Liver (tissue), 9 donors: ENCODE measurements around the gene TRIO. TPM values are rescaled to one million over a fixed set of nuclear protein-coding genes. Genes with fewer than 3 reads are reported as not detected.
A peak's percentile ranks its signal among the peaks of the same experiment; 100 is the strongest.

ENCODE experiments used
- DNase-seq: peaks from one replicate; pipeline ENCODE4 v3.0.0-alpha.2; 2017; ENCODE audit warnings: low spot score
- H3K27ac ChIP-seq, 2 donors: one replicate each; pipeline ENCODE4 v1.7.0; 2013; ENCODE audit warnings: inconsistent platforms in 2 of 2, low read length in 2 of 2, control low read depth in 1 of 2, low read depth in 1 of 2, mild to moderate bottlenecking in 1 of 2
- H3K27me3 ChIP-seq, 4 donors: one replicate each; pipeline versions ENCODE4 v1.6.1 to v1.7.0; 2013; ENCODE audit warnings: low read length in 3 of 4, inconsistent platforms in 1 of 4, mild to moderate bottlenecking in 1 of 4, moderate library complexity in 1 of 4; ENCODE audit not compliant: control insufficient read depth in 4 of 4, insufficient read depth in 4 of 4
- H3K36me3 ChIP-seq, 4 donors: one replicate each; pipeline versions ENCODE4 v1.6.1 to v1.7.0; 2013; ENCODE audit warnings: low read length in 3 of 4, mild to moderate bottlenecking in 3 of 4, low read depth in 1 of 4, moderate library complexity in 1 of 4; ENCODE audit not compliant: control insufficient read depth in 4 of 4, insufficient read depth in 3 of 4
- H3K4me1 ChIP-seq, 4 donors: one replicate each; pipeline versions ENCODE4 v1.6.1 to v1.7.0; 2013; ENCODE audit warnings: low read length in 3 of 4, mild to moderate bottlenecking in 3 of 4, moderate library complexity in 1 of 4; ENCODE audit not compliant: control insufficient read depth in 4 of 4, insufficient read depth in 4 of 4
- H3K4me3 ChIP-seq, 3 donors: one replicate each; pipeline versions ENCODE4 v1.6.1 to v1.7.0; 2013; ENCODE audit warnings: low read length in 3 of 3, control low read depth in 1 of 3, low read depth in 1 of 3, mild to moderate bottlenecking in 1 of 3
- H3K9ac ChIP-seq, 2 donors: one replicate each; pipeline ENCODE4 v1.7.0; 2013; ENCODE audit warnings: low read length in 2 of 2, mild to moderate bottlenecking in 2 of 2, moderate library complexity in 2 of 2, control low read depth in 1 of 2, low read depth in 1 of 2
- H3K9me3 ChIP-seq, 4 donors: one replicate each; pipeline versions ENCODE4 v1.6.1 to v1.7.0; 2013; ENCODE audit warnings: low read length in 3 of 4; ENCODE audit not compliant: control insufficient read depth in 4 of 4
- ATF3 ChIP-seq: IDR thresholded peaks from 2 replicates; pipeline ENCODE4 v1.6.1; 2016; ENCODE audit warnings: antibody characterized with exemption
- CTCF ChIP-seq: fragments of 150-350 bp; IDR thresholded peaks from 2 replicates; pipeline ENCODE4 v1.5.1; 2017; ENCODE audit warnings: improper control_type of control experiment, low read depth, low read length; ENCODE audit not compliant: missing input control
- EGR1 ChIP-seq, 2 donors: IDR thresholded peaks; 2 replicates each; pipeline ENCODE4 v1.6.1; 2016 to 2018; ENCODE audit warnings: antibody characterized with exemption in 2 of 2, low read depth in 2 of 2
- FOXA1 ChIP-seq: IDR thresholded peaks from 2 replicates; pipeline ENCODE4 v1.6.1; 2016; ENCODE audit warnings: antibody characterized with exemption
- FOXA2 ChIP-seq: IDR thresholded peaks from 2 replicates; pipeline ENCODE4 v1.6.1; 2016; ENCODE audit warnings: antibody characterized with exemption
- GABPA ChIP-seq, 2 donors: IDR thresholded peaks in 1 of 2; conservative IDR thresholded peaks in 1 of 2; 2 replicates each; pipeline ENCODE4 v1.6.1; 2016; ENCODE audit warnings: antibody characterized with exemption in 2 of 2, mild to moderate bottlenecking in 1 of 2, moderate library complexity in 1 of 2
- HNF4A ChIP-seq, 2 donors: conservative IDR thresholded peaks; 2 replicates each; pipeline ENCODE4 v1.6.1; 2016; ENCODE audit warnings: antibody characterized with exemption in 2 of 2, mild to moderate bottlenecking in 2 of 2
- HNF4G ChIP-seq: IDR thresholded peaks from 2 replicates; pipeline ENCODE4 v1.6.1; 2016; ENCODE audit warnings: antibody characterized with exemption
- JUND ChIP-seq, 2 donors: IDR thresholded peaks; 2 replicates each; pipeline ENCODE4 v1.6.1; 2016; ENCODE audit warnings: antibody characterized with exemption in 2 of 2
- MAX ChIP-seq: IDR thresholded peaks from 2 replicates; pipeline ENCODE4 v1.6.1; 2016; ENCODE audit warnings: antibody characterized with exemption
- NR2F2 ChIP-seq: IDR thresholded peaks from 2 replicates; pipeline ENCODE4 v1.6.1; 2016; ENCODE audit warnings: antibody characterized with exemption
- RAD21 ChIP-seq, 2 donors: IDR thresholded peaks; 2 replicates each; pipeline ENCODE4 v1.6.1; 2016; ENCODE audit warnings: antibody characterized with exemption in 2 of 2, mild to moderate bottlenecking in 2 of 2
- RXRA ChIP-seq, 2 donors: IDR thresholded peaks; 2 replicates each; pipeline ENCODE4 v1.6.1; 2017 to 2018; ENCODE audit warnings: antibody characterized with exemption in 2 of 2, mild to moderate bottlenecking in 1 of 2
- SP1 ChIP-seq: IDR thresholded peaks from 2 replicates; pipeline ENCODE4 v1.6.1; 2018; ENCODE audit warnings: antibody characterized with exemption, mild to moderate bottlenecking
- TAF1 ChIP-seq: conservative IDR thresholded peaks from 2 replicates; pipeline ENCODE4 v1.6.1; 2016; ENCODE audit warnings: antibody characterized with exemption, mild to moderate bottlenecking
- YY1 ChIP-seq: IDR thresholded peaks from 2 replicates; pipeline ENCODE4 v1.6.1; 2016; ENCODE audit warnings: antibody characterized with exemption, mild to moderate bottlenecking
- ZBTB33 ChIP-seq: IDR thresholded peaks from 2 replicates; pipeline ENCODE4 v1.6.1; 2016; ENCODE audit warnings: antibody characterized with exemption
- WGBS: extraction: QIAGEN DNeasy Blood & Tissue Kit; methylation state at CpG from one replicate; pipeline ENCODE4 v1.1.7; 2013; 5-methylcytosine and 5-hydroxymethylcytosine counted together
- polyA plus RNA-seq, 2 donors: library from polyadenylated mRNA; stranded (reverse) in 1 of 2; unstranded in 1 of 2; fragments of 200-250 nt in 1 of 2; fragments of >200 nt in 1 of 2; fragmentation: Nextera tagmentation in 1 of 2; extraction: Ambion mirVana in 1 of 2; gene quantifications; one replicate each; pipeline versions ENCODE4 v1.2.1 to v1.2.3, GENCODE V29; 2013 to 2015
- total RNA-seq, 2 donors: library from RNA; depleted of rRNA; stranded (reverse); fragments of >200 nt; gene quantifications; one replicate each; pipeline ENCODE4 v1.2.3, GENCODE V29; 2014
- TF ChIP-seq, protein P1 (sequence below): IDR thresholded peaks from 2 replicates; pipeline ENCODE4 v1.6.1; 2016; ENCODE audit warnings: antibody characterized with exemption, mild to moderate bottlenecking
- donor health status: healthy.
- donor health status: healthy.
- donor health status: healthy.
- donor health status: healthy.
- donor health status: healthy.

Gene TRIO
- total and polyA plus RNA-seq, 4 donors, result 8.5 to 86.2 (median 16.0) TPM

- no peaks in the 10 kb centered on the region for H3K36me3 ChIP-seq
- no peak overlapping the region for H3K27ac ChIP-seq
- H3K27me3 ChIP-seq, result no peaks in the 10 kb centered on the region
- H3K4me1 ChIP-seq, result peaks cover 10 to 41% (median 34%) of the 10 kb centered on the region in 4 donors
- TF ChIP-seq HNF4G, result no peak
- TF ChIP-seq YY1, result no peak
- no peak for TF ChIP-seq SP1
- 54% methylated on average over 14 of the region's 14 CpGs for WGBS
- no peak for DNase-seq
- H3K4me3 ChIP-seq, result peak overlapping the region; percentile 56 to 95 (median 94)
- peak overlapping the region in 1 of 2 donors; percentile 23 for H3K9ac ChIP-seq
- no peaks in the 10 kb centered on the region for H3K9me3 ChIP-seq
These were observed 2.5 kb downstream of the TRIO start for GRCh38 chr5:14145435-14146334.

GRCh38 chr5:14146725-14147124, 3.6 kb downstream of the TRIO start:
- no peak overlapping the region for H3K4me3 ChIP-seq
- H3K36me3 ChIP-seq, result no peaks in the 10 kb centered on the region
- no peak overlapping the region for H3K9ac ChIP-seq
- H3K27me3 ChIP-seq, result no peaks in the 10 kb centered on the region
- no peaks in the 10 kb centered on the region for H3K9me3 ChIP-seq
- peaks cover 10 to 41% (median 34%) of the 10 kb centered on the region in 4 donors for H3K4me1 ChIP-seq
- no peak for DNase-seq
- no peak for TF ChIP-seq YY1
- no peak for TF ChIP-seq RAD21 (IDR thresholded peaks at IDR 0.05)
- no peak for TF ChIP-seq CTCF
- no peak for TF ChIP-seq ATF3
- no peak for TF ChIP-seq MAX
- TF ChIP-seq SP1, result no peak
- TF ChIP-seq RXRA (IDR thresholded peaks at IDR 0.05), result no peak
- no peak for TF ChIP-seq ZBTB33
- TF ChIP-seq TAF1, result no peak
- no peak for TF ChIP-seq EGR1 (IDR thresholded peaks at IDR 0.05; ENCODE audit: low read depth in 2 of 2)
- TF ChIP-seq HNF4A (conservative IDR thresholded peaks at IDR 0.05), result no peak
- TF ChIP-seq, protein P1, sequence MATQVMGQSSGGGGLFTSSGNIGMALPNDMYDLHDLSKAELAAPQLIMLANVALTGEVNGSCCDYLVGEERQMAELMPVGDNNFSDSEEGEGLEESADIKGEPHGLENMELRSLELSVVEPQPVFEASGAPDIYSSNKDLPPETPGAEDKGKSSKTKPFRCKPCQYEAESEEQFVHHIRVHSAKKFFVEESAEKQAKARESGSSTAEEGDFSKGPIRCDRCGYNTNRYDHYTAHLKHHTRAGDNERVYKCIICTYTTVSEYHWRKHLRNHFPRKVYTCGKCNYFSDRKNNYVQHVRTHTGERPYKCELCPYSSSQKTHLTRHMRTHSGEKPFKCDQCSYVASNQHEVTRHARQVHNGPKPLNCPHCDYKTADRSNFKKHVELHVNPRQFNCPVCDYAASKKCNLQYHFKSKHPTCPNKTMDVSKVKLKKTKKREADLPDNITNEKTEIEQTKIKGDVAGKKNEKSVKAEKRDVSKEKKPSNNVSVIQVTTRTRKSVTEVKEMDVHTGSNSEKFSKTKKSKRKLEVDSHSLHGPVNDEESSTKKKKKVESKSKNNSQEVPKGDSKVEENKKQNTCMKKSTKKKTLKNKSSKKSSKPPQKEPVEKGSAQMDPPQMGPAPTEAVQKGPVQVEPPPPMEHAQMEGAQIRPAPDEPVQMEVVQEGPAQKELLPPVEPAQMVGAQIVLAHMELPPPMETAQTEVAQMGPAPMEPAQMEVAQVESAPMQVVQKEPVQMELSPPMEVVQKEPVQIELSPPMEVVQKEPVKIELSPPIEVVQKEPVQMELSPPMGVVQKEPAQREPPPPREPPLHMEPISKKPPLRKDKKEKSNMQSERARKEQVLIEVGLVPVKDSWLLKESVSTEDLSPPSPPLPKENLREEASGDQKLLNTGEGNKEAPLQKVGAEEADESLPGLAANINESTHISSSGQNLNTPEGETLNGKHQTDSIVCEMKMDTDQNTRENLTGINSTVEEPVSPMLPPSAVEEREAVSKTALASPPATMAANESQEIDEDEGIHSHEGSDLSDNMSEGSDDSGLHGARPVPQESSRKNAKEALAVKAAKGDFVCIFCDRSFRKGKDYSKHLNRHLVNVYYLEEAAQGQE, result no peak
- TF ChIP-seq FOXA1, result no peak
- TF ChIP-seq FOXA2, result no peak
- no peak for TF ChIP-seq JUND (IDR thresholded peaks at IDR 0.05)
- TF ChIP-seq GABPA (IDR thresholded peaks at IDR 0.05 in 1 of 2, conservative IDR thresholded peaks at IDR 0.05 in 1 of 2), result no peak
- TF ChIP-seq NR2F2, result no peak
- no peak for TF ChIP-seq HNF4G
- H3K27ac ChIP-seq, result no peak overlapping the region
- WGBS, result 64% methylated on average over 3 of the region's 3 CpGs
